ENCODE data around the gene PCBP3.
"Not testable (repeated sequence)": the region's sequence is repeated elsewhere in the genome, so short reads cannot be mapped to it uniquely, and the experiment has no call there.

The PCBP3 gene

GRCh38 chr21:45643021-45643980 lies at the start of gene PCBP3:
Gene PCBP3 (plus strand): TSS chr21:45643725. CDS start chr21:45850086, 206,361 bp downstream.
- peak; percentile 97 for DNase-seq

GRCh38 chr21:45594721-45595489 lies 48.6 kb upstream of the PCBP3 start:
- no peak for DNase-seq

- DNase-seq = no peak
Measured at GRCh38 chr21:45595574-45596295, 47.8 kb upstream of the PCBP3 start.

GRCh38 chr21:45596704-45597318 lies 46.7 kb upstream of the PCBP3 start:
- peak; percentile 27 for DNase-seq

GRCh38 chr21:45598109-45598508 lies 45.4 kb upstream of the PCBP3 start:
- no peak for DNase-seq

GRCh38 chr21:45598666-45599065 lies 44.9 kb upstream of the PCBP3 start:
- DNase-seq = no peak

GRCh38 chr21:45599146-45599581 lies 44.4 kb upstream of the PCBP3 start:
- no peak for DNase-seq

- DNase-seq = no peak
Measured at GRCh38 chr21:45600248-45600647, 43.3 kb upstream of the PCBP3 start.

- no peak for DNase-seq
Measured at GRCh38 chr21:45601551-45601950, 42.0 kb upstream of the PCBP3 start.

GRCh38 chr21:45602106-45602505 lies 41.4 kb upstream of the PCBP3 start:
- no peak for DNase-seq

- no peak for DNase-seq
Measured at GRCh38 chr21:45603481-45603880, 40.0 kb upstream of the PCBP3 start.

- DNase-seq = not testable (repeated sequence)
Measured at GRCh38 chr21:45604681-45605080, 38.8 kb upstream of the PCBP3 start.

GRCh38 chr21:45607021-45607908 lies 36.3 kb upstream of the PCBP3 start:
- DNase-seq = no peak

- DNase-seq = no peak
Measured at GRCh38 chr21:45607909-45608295, 35.6 kb upstream of the PCBP3 start.

- DNase-seq = not testable (repeated sequence)
Measured at GRCh38 chr21:45608747-45609470, 34.6 kb upstream of the PCBP3 start.

- DNase-seq = not testable (repeated sequence)
Measured at GRCh38 chr21:45609616-45610015, 33.9 kb upstream of the PCBP3 start.

GRCh38 chr21:45611296-45611695 lies 32.2 kb upstream of the PCBP3 start:
- no peak for DNase-seq

GRCh38 chr21:45611939-45612664 lies 31.4 kb upstream of the PCBP3 start:
- peak; percentile 38 for DNase-seq

- not testable (repeated sequence) for DNase-seq
Measured at GRCh38 chr21:45612665-45613019, 30.9 kb upstream of the PCBP3 start.

- no peak for DNase-seq
Measured at GRCh38 chr21:45613396-45613795, 30.1 kb upstream of the PCBP3 start.
